NCI-H526 treated with DMSO at 0.1 percent for 48 hours (cell line): ENCODE measurements around the gene SSX7.
"Not testable (repeated sequence)": the region's sequence is repeated elsewhere in the genome, so short reads cannot be mapped to it uniquely, and the experiment has no call there.

Source experiments
- DNase-seq: peaks from one replicate; lab custom pipeline; 2025; lab: John Stamatoyannopoulos, UW

SSX7 gene, protein sequence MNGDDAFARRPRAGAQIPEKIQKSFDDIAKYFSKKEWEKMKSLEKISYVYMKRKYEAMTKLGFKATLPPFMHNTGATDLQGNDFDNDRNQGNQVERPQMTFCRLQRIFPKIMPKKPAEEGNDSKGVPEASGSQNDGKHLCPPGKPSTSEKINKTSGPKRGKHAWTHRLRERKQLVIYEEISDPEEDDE

DNA sequence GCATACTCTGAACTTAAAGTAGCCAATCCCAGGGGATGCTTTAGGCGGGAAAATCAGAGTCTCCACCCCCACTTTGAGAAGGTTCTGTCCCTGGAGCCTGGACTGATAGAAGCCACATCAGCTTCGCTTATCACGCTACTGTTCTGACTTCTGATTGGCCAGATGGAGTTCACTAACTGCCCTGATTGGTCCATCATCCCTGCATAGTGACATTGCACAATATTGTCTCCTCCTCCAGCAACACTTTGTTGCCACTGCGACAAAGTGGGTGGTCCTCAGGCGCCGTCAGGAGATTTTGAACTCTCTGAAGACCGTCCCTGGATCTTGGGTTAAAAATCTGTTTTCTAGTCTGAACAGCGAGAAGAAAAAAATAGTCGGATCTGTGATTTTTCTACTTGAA is at the start of gene SSX7:
SSX7 (minus strand) TSS at position 101 of the 400 bp plus-strand sequence. CDS start 1,428 bp downstream, outside the sequence.
- DNase-seq, result not testable (repeated sequence)

DNA sequence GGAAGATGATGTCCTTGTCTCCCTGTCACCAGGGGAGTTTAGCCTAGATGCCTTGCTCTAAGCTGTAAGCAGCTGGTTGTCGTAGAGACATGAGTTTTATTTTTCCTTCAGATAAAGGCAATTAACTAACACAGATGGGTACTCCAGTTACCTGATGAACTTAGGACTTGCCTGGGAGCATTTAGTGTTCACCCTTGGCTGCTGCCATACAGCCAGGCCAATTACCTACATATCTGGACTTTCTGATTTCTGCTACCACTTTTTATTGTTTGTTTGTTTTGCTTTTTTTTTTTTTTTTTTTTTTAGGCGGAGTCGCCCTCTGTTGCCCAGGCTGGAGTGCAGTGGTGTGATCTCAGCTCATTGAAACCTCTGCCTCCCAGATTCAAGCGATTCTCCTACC is 37.3 kb upstream of the SSX7 start:
- DNase-seq, result not testable (repeated sequence)

DNA sequence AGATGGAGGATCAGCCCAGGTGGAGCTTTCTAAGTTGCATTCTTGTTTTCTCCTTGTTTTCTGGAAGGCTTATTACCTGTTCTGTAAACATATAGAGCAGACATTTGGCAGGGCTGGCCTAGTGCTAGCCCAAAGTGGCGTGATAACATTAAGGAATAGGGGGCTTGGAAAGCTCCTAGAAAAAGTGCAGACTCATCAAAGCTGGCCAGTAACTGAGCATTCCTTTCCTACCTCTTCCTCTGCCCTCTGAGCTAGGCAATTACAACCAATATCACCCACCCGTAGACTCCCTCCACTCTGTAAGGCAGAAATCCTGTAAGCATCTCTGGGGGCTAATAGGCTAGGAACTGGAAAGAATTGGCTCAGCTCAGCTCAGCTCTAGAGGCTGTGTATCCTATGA is 7.5 kb upstream of the SSX7 start:
- not testable (repeated sequence) for DNase-seq

DNA sequence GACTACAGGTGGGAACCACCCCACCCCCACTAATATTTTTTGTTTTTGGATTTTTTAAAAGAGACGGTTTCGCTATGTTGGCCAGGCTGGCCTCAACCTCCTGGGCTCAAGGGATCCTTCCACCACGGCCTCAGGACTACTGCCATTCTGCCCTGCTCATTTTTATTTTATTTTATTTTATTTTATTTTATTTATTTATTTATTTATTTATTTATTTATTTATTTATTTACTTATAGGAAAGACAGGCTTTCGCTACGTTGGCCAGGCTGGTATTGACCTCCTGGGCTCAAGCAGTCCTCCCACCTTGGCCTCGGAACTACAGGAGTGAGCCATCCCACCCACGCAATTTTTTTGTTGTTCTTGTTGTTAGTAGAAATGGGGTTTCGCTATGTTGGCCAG is 775 bp upstream of the SSX7 start:
- not testable (repeated sequence) for DNase-seq

DNA sequence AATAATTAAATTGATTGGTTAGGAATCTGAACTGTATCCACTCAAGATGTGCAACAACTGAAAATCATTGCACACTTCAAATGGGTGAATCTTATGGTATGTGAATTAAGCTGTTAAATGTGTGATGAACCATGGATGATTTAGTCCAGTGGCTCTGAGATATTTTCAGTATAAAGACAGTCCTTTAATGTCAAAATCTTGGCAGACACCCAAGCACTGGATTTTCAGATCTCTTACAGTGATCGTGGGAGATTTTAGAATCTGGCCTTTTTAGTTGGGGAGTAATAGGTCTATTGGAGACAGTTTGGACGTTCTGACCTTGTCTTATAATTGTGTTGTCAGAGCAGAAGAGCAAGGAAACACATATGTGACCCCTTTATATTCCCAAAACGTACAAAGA is 4.0 kb downstream of the SSX7 start:
- not testable (repeated sequence) for DNase-seq

DNA sequence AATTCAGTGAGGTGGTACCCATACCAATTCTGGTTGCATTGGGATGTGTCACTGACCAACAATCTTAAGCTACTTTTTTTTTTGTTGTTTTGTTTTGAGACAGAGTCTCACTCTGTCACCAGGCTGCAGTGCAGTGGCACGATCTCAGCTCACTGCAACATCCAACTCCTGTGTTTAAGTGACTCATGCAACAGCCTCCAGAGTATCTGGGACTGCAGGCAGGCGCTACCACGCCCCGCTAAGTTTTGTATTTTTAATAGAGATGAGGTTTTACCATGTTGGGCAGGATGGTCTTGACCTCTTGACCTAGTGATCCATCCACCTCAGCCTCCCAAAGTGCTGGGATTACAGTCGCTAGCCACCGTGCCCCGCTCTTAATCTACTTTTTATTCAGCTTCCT is 5.7 kb downstream of the SSX7 start:
- not testable (repeated sequence) for DNase-seq

DNA sequence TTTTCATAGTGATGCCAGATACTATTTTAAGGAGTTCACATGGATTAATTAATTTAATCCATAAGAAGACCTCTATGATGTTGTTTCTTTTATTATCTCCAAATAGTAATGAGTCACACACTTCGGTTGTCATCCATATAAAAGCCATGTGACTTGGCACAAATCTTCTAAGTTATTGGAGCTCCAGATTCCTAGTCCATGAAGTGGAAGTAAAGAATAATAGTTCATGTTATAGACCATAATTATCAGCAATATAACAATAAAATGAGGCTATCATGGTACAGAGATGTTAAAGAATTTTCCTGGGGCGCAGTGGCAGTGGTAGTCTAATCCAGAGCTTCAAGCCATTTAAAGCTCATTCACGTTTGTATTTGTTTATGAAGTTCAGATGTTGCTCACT is 26.2 kb downstream of the SSX7 start:
- not testable (repeated sequence) for DNase-seq

DNA sequence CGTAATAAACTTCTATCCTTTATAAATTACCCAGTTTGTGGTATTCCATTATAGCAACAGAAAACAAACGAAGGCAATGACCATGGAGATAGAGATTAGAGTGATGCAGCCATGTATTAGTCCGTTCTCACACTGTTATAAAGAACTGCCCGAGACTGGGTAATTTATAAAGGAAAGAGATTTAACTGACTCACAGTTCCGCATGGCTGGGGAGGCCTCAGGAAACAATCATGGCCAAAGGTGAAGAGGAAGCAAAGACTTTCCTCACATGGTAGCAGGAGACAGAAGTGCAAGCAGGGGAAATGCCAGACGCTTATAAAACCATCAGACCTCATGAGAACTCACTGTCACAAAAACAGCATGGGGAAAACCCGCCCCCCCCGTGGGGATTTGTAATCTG is 34.0 kb downstream of the SSX7 start:
- not testable (repeated sequence) for DNase-seq

DNA sequence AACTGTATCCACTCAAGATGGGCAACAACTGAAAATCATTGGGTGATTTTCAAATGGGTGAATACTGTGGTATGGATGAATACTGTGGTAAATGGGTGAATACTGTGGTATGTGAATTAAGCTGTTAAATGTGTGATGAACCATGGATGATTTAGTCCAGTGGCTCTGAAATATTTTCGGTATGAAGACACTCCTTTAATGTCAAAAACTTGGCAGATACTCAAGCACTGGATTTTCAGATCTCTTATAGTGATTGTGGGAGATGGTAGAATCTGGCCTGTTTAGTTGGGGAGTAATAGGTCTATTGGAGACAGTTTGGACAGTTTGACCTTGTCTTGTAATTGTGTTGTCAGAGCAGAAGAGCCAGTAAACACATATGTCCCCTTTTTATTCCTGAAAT is 45.7 kb downstream of the SSX7 start:
- DNase-seq, result no peak

DNA sequence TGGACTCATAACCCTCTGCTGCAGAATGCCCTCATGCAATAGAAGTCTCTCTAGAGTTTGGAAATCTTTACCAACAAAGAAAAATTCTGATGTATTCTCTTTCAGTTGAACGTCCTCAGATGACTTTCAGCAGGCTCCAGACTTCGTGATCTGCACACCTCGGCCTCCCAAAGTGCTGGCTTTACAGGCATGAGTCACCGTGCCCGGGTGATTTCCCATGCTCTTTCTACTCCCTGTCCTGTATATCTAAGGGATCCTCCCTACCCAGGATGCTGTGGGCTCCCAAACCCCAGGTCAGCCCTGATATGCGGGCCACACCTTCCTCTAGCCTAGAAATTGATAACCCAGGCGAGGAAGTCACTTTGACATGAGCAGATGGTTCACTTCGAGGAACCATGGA is 51.5 kb downstream of the SSX7 start:
- not testable (repeated sequence) for DNase-seq

DNA sequence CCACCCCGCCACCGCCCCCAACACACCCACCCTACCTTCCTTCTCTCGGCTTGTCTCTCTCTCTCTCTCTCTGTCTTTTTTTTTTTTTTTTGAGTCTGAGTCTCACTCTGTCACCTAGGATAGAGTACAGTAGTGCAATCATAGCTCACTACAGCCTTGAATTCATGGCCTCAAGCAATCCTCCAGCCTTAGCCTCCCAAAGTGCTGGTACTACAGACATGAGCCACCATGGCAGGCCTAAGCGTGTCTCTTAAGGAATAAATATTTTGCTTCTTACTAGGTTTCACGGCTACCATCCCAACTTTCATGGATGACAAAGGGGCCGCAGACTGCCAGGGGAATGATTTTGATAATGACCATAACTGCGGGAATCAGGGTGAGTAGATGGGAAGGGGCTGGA is 55.8 kb downstream of the SSX7 start:
- no peak for DNase-seq

DNA sequence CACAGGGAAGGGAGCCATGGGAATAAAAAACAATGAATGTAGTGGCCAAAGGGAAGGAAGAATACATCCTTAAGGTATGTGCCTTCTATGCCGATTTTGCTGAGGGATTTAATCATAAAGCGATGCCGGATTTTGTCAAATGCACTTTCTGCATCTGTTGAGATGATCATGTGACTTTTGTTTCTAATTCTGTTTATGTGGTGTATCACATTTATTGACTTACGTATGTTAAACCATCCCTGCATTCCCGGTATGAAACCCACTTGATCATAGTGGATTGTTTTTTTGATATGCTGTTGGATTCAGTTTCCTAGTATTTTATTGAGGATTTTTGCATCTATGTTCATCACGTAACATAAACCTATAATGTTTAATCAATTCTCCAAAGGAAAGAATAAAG is 60.0 kb downstream of the SSX7 start:
- DNase-seq, result no peak
